Activated naive CD8-positive, alpha-beta T cell treated with anti-CD3 and anti-CD28 coated beads for 36 hours (primary cell): ENCODE data around the gene WBP2NL. TPM values are rescaled to one million over a fixed set of nuclear protein-coding genes. Genes with fewer than 3 reads are reported as not detected.
A peak's percentile ranks its signal among the peaks of the same experiment; 100 is the strongest.

Experiments used
- DNase-seq: peaks from one replicate; pipeline ENCODE4 v3.0.0; 2021
- H3K27ac Mint-ChIP-seq: one replicate; pipeline ENCODE4 v1.8.0; 2022; ENCODE audit warnings: mild to moderate bottlenecking, moderate library complexity, mixed read lengths
- H3K27me3 Mint-ChIP-seq: one replicate; pipeline ENCODE4 v1.8.0; 2022; ENCODE audit warnings: mild to moderate bottlenecking, mixed read lengths
- H3K36me3 Mint-ChIP-seq: one replicate; pipeline ENCODE4 v1.8.0; 2021; ENCODE audit warnings: mild to moderate bottlenecking, mixed read lengths
- H3K4me1 Mint-ChIP-seq: one replicate; pipeline ENCODE4 v1.8.0; 2021; ENCODE audit warnings: mixed read lengths
- H3K4me3 Mint-ChIP-seq: one replicate; pipeline ENCODE4 v1.8.0; 2022; ENCODE audit warnings: mild to moderate bottlenecking, moderate library complexity, mixed read lengths
- H3K9me3 Mint-ChIP-seq: one replicate; pipeline ENCODE4 v1.8.0; 2022; ENCODE audit warnings: mixed read lengths
- total RNA-seq, 2 experiments: library from RNA; stranded (reverse); gene quantifications; one replicate each; pipeline ENCODE4 v1.2.3, GENCODE V29; 2021

Gene WBP2NL
- total RNA-seq, 2 experiments from 2014 or later: 0.37 to 0.68 TPM

- H3K27ac Mint-ChIP-seq: no peak overlapping the region
Observed at GRCh38 chr22:41995211-41995610, 3.4 kb upstream of the WBP2NL start.

GRCh38 chr22:41996826-41997225, 1.8 kb upstream of the WBP2NL start:
- peaks cover 21% of the 10 kb centered on the region for H3K36me3 Mint-ChIP-seq
- DNase-seq: no peak
- peaks cover 8% of the 10 kb centered on the region for H3K4me1 Mint-ChIP-seq
- no peaks in the 10 kb centered on the region for H3K27me3 Mint-ChIP-seq
- no peak overlapping the region for H3K27ac Mint-ChIP-seq
- H3K9me3 Mint-ChIP-seq: peaks cover 6% of the 10 kb centered on the region
- H3K4me3 Mint-ChIP-seq: no peak overlapping the region

More at GRCh38 chr22:41995211-41995610, 3.4 kb upstream of the WBP2NL start:
- no peak for DNase-seq
- H3K9me3 Mint-ChIP-seq: peaks cover 6% of the 10 kb centered on the region
- H3K27me3 Mint-ChIP-seq: no peaks in the 10 kb centered on the region
- H3K36me3 Mint-ChIP-seq: peaks cover 12% of the 10 kb centered on the region
- peaks cover 8% of the 10 kb centered on the region for H3K4me1 Mint-ChIP-seq
- H3K4me3 Mint-ChIP-seq: no peak overlapping the region

GRCh38 chr22:42000466-42000865, 1.9 kb downstream of the WBP2NL start:
- Mint-ChIP-seq H3K27me3 (no peaks in the 10 kb centered on the region), H3K4me3 (no peak overlapping the region), H3K4me1 (peaks cover 8% of the 10 kb centered on the region), H3K9me3 (peaks cover 11% of the 10 kb centered on the region), H3K27ac (no peak overlapping the region), H3K36me3 (peaks cover 24% of the 10 kb centered on the region)
- DNase-seq: no peak

DNA sequence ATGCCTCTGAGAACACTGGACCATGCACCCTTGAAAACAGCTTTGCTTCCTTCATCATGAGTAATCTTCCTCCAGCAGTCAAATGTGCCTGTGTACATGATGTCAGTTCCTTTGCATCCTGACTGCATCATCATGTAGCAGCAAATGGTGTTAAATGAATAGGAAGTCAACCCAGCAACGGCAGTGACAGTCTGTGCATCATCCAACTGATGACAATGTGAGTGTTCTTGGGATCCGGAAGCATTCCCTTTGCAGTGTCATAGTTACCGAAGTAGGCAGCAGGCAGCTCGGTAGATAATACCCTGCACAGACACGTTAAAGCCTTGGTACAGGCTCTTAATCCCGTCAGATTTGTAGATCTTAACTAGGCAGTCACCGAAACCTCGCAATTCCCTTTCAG, 2.5 kb downstream of the WBP2NL start:
- no peaks in the 10 kb centered on the region for H3K27me3 Mint-ChIP-seq
- peaks cover 24% of the 10 kb centered on the region for H3K36me3 Mint-ChIP-seq
- no peak overlapping the region for H3K4me3 Mint-ChIP-seq
- H3K4me1 Mint-ChIP-seq: peaks cover 11% of the 10 kb centered on the region
- no peak for DNase-seq
- H3K9me3 Mint-ChIP-seq: peaks cover 12% of the 10 kb centered on the region
- no peak overlapping the region for H3K27ac Mint-ChIP-seq

DNA sequence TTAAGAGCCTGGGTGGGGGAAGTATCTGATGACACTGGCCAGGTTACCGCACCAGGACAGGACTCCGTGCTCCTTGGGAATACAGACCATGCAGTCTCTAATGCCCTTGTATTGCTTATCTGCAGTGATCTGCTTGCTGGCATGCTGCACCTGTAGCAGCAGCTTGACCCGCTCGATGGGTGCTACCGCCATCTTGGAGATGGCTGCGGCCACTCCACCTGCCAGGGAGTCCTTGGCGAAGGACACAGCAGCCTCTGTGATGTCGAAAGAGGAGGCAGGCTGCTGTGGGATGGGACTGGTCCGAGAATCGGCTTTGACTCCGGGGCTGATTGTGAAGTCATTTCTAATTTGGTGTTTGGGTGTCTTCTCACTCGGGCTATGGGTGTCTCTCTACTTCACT, 3.1 kb downstream of the WBP2NL start:
- no peak overlapping the region for H3K27ac Mint-ChIP-seq
- H3K4me1 Mint-ChIP-seq: peaks cover 11% of the 10 kb centered on the region
- no peak overlapping the region for H3K4me3 Mint-ChIP-seq
- DNase-seq: no peak
- H3K36me3 Mint-ChIP-seq: peaks cover 24% of the 10 kb centered on the region
- H3K9me3 Mint-ChIP-seq: peaks cover 12% of the 10 kb centered on the region
- H3K27me3 Mint-ChIP-seq: no peaks in the 10 kb centered on the region

DNA sequence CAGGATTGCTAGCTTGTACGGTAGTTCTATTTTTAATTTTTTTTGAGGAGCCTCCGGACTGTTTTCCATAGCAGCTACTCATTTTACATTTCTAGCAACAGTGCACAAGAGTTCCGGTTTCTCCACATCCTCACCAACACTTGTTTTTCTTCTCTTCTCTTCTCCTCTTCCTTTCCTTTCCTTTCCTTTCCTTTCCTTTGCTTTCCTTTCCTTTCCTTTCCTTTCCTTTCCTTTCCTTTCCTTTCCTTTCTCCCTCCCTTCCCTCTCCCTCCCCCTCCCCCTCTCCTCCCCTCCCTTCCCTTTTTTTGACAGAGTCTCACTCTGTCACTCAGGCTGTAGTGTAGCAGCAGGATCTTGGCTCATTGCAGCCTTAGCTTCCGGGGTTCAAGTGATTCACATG, 9.3 kb downstream of the WBP2NL start:
- Mint-ChIP-seq H3K36me3 (peaks cover 2% of the 10 kb centered on the region), H3K4me3 (no peak overlapping the region), H3K27me3 (peaks cover 16% of the 10 kb centered on the region), H3K27ac (no peak overlapping the region), H3K9me3 (peaks cover 9% of the 10 kb centered on the region), H3K4me1 (peaks cover 3% of the 10 kb centered on the region)
- no peak for DNase-seq

DNA sequence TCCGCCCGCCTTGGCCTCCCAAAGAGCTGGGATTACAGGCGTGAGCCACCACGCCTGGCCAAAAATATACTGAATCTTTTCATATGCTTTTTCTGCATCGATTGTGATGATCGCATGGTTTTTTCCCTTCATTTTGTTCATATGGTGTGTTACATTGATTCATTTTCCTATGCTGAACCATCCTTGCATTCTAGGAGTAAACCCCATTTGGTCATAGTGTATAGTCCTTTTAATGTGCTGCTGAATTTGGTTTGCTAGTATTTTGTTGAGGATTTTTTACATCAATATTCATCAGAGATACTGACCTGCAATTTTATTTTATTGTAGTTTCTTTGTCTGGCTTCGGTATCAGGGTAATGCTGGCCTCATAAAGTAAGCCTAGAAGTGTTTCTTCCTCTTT, 12.2 kb downstream of the WBP2NL start:
- Mint-ChIP-seq H3K4me3 (no peak overlapping the region), H3K4me1 (no peaks in the 10 kb centered on the region), H3K27me3 (peaks cover 20% of the 10 kb centered on the region), H3K36me3 (peaks cover 2% of the 10 kb centered on the region), H3K9me3 (peaks cover 8% of the 10 kb centered on the region), H3K27ac (no peak overlapping the region)
- DNase-seq: no peak

DNA sequence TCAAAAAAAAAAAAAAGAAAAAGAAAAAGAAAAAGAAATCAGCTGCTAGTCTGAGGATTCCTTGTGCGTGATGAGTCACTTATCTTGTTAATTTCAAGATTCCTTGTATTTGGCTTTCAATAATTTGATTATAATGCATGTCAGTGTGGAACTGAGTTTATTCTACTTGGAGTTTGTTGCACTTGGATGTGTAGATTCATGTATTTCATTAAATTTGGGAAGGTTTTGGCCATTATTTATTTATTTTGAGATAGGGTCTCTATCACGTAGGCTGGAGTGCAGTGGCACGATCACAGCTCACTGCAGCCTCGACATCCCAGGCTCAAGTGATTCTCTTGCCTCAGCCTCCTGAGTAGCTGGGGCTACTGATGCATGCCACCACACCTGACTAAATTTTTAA, 14.8 kb downstream of the WBP2NL start:
- H3K4me1 Mint-ChIP-seq: no peaks in the 10 kb centered on the region
- peaks cover 2% of the 10 kb centered on the region for H3K36me3 Mint-ChIP-seq
- DNase-seq: no peak
- H3K27ac Mint-ChIP-seq: no peak overlapping the region
- peaks cover 12% of the 10 kb centered on the region for H3K27me3 Mint-ChIP-seq
- H3K9me3 Mint-ChIP-seq: peaks cover 6% of the 10 kb centered on the region
- H3K4me3 Mint-ChIP-seq: no peak overlapping the region

DNA sequence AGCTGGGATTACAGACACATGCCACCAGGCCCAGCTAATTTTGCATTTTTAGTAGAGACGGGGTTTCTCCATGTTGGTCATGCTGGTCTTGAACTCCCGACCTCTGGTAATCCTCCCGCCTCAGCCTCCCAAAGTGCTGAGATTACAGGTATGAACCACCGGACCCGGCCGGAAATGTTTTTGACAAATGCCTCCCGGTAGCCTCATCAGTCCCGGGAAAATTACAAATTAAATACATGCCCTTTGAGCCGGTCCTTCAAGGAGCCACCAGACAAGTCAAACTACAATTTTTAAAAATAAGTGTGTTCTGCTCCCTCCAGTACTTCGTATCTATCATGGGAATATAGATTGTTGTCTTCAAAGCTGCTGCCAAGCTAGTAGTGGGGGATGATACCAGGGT, 17.5 kb downstream of the WBP2NL start:
- Mint-ChIP-seq H3K4me3 (no peak overlapping the region), H3K9me3 (peaks cover 2% of the 10 kb centered on the region), H3K36me3 (no peaks in the 10 kb centered on the region), H3K27ac (no peak overlapping the region), H3K4me1 (no peaks in the 10 kb centered on the region), H3K27me3 (peaks cover 4% of the 10 kb centered on the region)
- DNase-seq: no peak

GRCh38 chr22:42018224-42018623, 19.6 kb downstream of the WBP2NL start:
- Mint-ChIP-seq H3K4me3 (no peak overlapping the region), H3K4me1 (peaks cover 7% of the 10 kb centered on the region)

GRCh38 chr22:42021571-42021970, 23.0 kb downstream of the WBP2NL start:
- no peaks in the 10 kb centered on the region for H3K36me3 Mint-ChIP-seq
- no peak overlapping the region for H3K27ac Mint-ChIP-seq
- H3K4me1 Mint-ChIP-seq: peaks cover 11% of the 10 kb centered on the region
- no peak overlapping the region for H3K4me3 Mint-ChIP-seq
- H3K9me3 Mint-ChIP-seq: no peaks in the 10 kb centered on the region
- no peak for DNase-seq
- H3K27me3 Mint-ChIP-seq: no peaks in the 10 kb centered on the region

More at GRCh38 chr22:42018224-42018623, 19.6 kb downstream of the WBP2NL start:
- H3K36me3 Mint-ChIP-seq: no peaks in the 10 kb centered on the region
- peaks cover 4% of the 10 kb centered on the region for H3K27me3 Mint-ChIP-seq
- DNase-seq: no peak
- no peaks in the 10 kb centered on the region for H3K9me3 Mint-ChIP-seq
- no peak overlapping the region for H3K27ac Mint-ChIP-seq

DNA sequence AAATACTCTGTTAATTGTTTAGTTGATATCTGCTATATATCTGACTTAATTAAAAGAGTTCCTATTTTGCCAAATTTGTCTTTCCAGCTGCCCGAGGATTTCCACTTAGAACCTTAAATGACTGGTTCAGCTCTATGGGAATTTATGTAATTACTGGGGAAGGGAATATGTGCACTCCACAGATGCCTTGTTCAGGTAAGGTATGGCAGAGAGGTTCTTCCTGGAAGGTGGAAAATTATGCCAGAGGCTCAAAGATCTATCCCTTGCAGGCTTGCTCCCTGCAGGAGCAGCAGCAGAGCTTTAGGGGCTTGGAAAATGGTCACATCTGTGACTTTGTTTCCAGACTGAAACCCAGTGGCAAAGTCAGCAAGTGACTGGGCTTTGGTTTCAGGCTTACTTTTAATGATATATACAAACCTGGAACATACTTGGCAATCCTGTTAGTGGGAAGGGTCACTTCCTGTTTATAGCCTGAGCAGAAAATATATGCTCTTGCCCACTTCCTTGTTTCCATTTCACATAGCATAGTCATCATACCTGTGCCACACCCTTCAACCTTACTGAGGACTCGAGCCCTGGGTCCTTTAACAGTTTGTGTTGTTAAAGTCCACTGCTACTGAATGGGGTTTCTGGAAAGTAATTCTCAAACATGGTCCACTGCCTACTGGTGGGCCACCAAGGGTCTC, 23.7 kb downstream of the WBP2NL start:
- Mint-ChIP-seq H3K36me3 (no peaks in the 10 kb centered on the region), H3K9me3 (no peaks in the 10 kb centered on the region), H3K4me3 (no peak overlapping the region), H3K27ac (peak overlapping the region; percentile 42), H3K4me1 (peaks cover 11% of the 10 kb centered on the region), H3K27me3 (no peaks in the 10 kb centered on the region)
- no peak for DNase-seq

GRCh38 chr22:42025421-42025820, 26.8 kb downstream of the WBP2NL start:
- no peak for DNase-seq
- Mint-ChIP-seq H3K27me3 (no peaks in the 10 kb centered on the region), H3K36me3 (no peaks in the 10 kb centered on the region), H3K4me3 (no peak overlapping the region), H3K9me3 (no peaks in the 10 kb centered on the region), H3K27ac (no peak overlapping the region), H3K4me1 (peaks cover 14% of the 10 kb centered on the region)

DNA sequence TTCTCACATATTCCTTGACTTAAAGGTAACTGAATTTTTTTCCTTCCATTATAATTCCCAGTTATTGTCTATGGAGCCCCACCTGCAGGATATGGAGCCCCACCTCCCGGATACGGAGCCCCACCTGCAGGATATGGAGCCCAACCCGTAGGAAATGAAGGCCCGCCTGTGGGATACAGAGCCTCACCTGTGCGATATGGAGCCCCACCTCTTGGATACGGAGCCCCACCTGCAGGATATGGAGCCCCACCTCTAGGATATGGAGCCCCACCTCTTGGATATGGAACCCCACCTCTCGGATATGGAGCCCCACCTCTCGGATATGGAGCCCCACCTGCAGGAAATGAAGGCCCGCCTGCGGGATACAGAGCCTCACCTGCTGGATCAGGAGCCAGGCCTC, 28.1 kb downstream of the WBP2NL start:
- no peak overlapping the region for H3K27ac Mint-ChIP-seq
- no peaks in the 10 kb centered on the region for H3K27me3 Mint-ChIP-seq
- DNase-seq: no peak
- H3K9me3 Mint-ChIP-seq: no peaks in the 10 kb centered on the region
- H3K4me3 Mint-ChIP-seq: no peak overlapping the region
- no peaks in the 10 kb centered on the region for H3K36me3 Mint-ChIP-seq
- H3K4me1 Mint-ChIP-seq: peaks cover 27% of the 10 kb centered on the region

DNA sequence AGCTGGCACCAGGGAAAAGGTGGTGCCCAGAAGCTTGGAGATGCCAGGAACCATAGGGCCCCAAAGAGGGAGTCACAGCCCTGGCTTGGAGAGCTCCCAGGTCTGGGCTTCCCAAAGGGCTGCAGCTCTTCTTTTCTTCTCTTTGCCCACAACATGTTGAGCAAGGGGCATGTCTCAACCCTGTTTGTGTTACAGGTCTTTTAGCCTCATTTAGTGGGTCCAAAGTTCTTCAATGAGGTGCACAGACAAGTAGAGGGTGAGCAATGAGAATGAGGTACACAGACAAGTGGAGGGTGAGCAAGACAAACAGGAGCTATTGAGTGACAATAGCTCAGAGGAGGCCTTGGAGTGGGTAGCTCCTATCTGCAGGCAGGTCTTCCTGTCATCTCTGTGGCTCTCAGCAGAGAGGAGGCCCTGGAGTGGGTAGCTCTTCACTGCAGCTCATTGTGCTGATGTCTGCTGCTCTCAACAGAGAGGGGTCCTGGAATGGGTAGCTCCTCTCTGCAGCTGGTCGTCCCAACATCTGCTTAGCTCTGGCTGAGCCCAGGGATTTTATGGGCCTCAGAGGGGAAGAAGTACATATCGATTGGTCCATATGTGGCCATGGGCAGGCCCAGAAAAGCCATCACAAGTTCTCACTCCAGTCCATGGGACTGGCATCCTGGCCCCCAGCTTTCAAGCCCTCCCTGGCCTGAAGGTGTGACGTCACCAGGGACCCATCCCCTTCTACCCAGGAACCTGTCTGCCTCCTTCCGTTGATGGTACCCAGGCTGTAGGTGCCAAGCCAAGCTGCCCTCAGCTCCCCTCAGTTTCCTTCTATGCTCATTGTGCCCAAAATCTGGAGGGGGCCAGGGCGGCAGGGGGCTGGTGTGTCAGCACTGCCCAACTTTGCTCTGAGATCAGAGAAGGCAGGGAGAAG, 34.9 kb downstream of the WBP2NL start:
- no peaks in the 10 kb centered on the region for H3K27me3 Mint-ChIP-seq
- H3K4me1 Mint-ChIP-seq: peaks cover 16% of the 10 kb centered on the region
- H3K36me3 Mint-ChIP-seq: peaks cover 10% of the 10 kb centered on the region
- no peak for DNase-seq
- H3K27ac Mint-ChIP-seq: no peak overlapping the region
- H3K4me3 Mint-ChIP-seq: no peak overlapping the region
- H3K9me3 Mint-ChIP-seq: peaks cover 14% of the 10 kb centered on the region
